ENCODE measurements around the gene NHERF2. TPM values are rescaled to one million over a fixed set of nuclear protein-coding genes. Genes with fewer than 3 reads are reported as not detected.

Gene NHERF2
- total and polyA plus RNA-seq, 3 donors from 2014 or later: 50.6 to 59.9 (median 54.1) TPM

- no peaks in the 10 kb centered on the region for H3K36me3 ChIP-seq (ENCODE audit: low read depth, missing control alignments)
Measured at GRCh38 chr16:2061023-2061422, 34.3 kb downstream of the NHERF2 start.

GRCh38 chr16:2061526-2061925 is 34.8 kb downstream of the NHERF2 start:
- H3K27me3 ChIP-seq: no peaks in the 10 kb centered on the region
- intact Hi-C loops (cut with DNase I; ENCODE audit: low total_unique reads): no loop called here
- no peaks in the 10 kb centered on the region for H3K4me1 ChIP-seq
- no peaks in the 10 kb centered on the region for H3K36me3 ChIP-seq (ENCODE audit: low read depth, missing control alignments)
- DNase-seq: no peak
- 88 to 100% methylated on average over 3 to 13 of the region's 13 CpGs for WGBS, 2 donors
- H3K27ac ChIP-seq: no peak overlapping the region
- TF ChIP-seq, protein P1, sequence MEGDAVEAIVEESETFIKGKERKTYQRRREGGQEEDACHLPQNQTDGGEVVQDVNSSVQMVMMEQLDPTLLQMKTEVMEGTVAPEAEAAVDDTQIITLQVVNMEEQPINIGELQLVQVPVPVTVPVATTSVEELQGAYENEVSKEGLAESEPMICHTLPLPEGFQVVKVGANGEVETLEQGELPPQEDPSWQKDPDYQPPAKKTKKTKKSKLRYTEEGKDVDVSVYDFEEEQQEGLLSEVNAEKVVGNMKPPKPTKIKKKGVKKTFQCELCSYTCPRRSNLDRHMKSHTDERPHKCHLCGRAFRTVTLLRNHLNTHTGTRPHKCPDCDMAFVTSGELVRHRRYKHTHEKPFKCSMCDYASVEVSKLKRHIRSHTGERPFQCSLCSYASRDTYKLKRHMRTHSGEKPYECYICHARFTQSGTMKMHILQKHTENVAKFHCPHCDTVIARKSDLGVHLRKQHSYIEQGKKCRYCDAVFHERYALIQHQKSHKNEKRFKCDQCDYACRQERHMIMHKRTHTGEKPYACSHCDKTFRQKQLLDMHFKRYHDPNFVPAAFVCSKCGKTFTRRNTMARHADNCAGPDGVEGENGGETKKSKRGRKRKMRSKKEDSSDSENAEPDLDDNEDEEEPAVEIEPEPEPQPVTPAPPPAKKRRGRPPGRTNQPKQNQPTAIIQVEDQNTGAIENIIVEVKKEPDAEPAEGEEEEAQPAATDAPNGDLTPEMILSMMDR (IDR thresholded peaks at IDR 0.05): no peak
- TF ChIP-seq POLR2A (IDR thresholded peaks at IDR 0.05): no peak
- H3K9me3 ChIP-seq: no peaks in the 10 kb centered on the region
- H3K4me3 ChIP-seq: no peak overlapping the region

More at GRCh38 chr16:2061023-2061422, 34.3 kb downstream of the NHERF2 start:
- Histone ChIP-seq H3K9me3 (no peaks in the 10 kb centered on the region), H3K27me3 (no peaks in the 10 kb centered on the region), H3K4me1 (no peaks in the 10 kb centered on the region), H3K4me3 (no peak overlapping the region), H3K27ac (no peak overlapping the region)
- 93 to 94% methylated on average over 3 to 18 of the region's 18 CpGs for WGBS, 2 donors
- intact Hi-C loops (cut with DNase I; ENCODE audit: low total_unique reads): no loop called here
- no peak for DNase-seq
- TF ChIP-seq POLR2A (IDR thresholded peaks at IDR 0.05): no peak
- TF ChIP-seq, protein P1 (IDR thresholded peaks at IDR 0.05): no peak

DNA sequence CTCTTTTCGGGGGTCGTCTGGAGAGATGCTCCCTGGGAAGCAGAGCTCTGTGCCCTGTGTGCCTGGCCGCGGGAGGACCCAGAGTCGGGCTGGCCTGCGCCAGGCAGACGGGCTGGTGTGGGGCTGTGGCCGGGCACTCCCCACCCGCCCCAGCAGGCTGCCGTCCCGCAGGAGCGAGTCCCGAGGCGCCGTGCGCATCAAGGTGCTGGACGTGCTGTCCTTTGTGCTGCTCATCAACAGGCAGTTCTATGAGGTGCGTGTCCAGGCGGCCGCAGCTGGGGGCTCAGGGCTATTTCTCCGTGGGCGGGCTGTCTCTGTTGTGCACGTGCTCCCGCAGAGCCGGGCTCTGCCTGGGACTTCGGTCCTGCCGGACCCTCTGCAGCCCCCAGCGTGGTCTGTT is 36.1 kb downstream of the NHERF2 start:
- no peaks in the 10 kb centered on the region for H3K27me3 ChIP-seq
- no peaks in the 10 kb centered on the region for H3K36me3 ChIP-seq (ENCODE audit: low read depth, missing control alignments)
- intact Hi-C loops (cut with DNase I; ENCODE audit: low total_unique reads): no loop called here
- no peaks in the 10 kb centered on the region for H3K4me1 ChIP-seq
- no peak for DNase-seq
- WGBS, 2 donors: 87 to 94% methylated on average over 12 to 28 of the region's 28 CpGs
- TF ChIP-seq, protein P1 (IDR thresholded peaks at IDR 0.05): no peak
- TF ChIP-seq POLR2A (IDR thresholded peaks at IDR 0.05): no peak
- H3K9me3 ChIP-seq: no peaks in the 10 kb centered on the region
- H3K4me3 ChIP-seq: no peak overlapping the region
- H3K27ac ChIP-seq: no peak overlapping the region

DNA sequence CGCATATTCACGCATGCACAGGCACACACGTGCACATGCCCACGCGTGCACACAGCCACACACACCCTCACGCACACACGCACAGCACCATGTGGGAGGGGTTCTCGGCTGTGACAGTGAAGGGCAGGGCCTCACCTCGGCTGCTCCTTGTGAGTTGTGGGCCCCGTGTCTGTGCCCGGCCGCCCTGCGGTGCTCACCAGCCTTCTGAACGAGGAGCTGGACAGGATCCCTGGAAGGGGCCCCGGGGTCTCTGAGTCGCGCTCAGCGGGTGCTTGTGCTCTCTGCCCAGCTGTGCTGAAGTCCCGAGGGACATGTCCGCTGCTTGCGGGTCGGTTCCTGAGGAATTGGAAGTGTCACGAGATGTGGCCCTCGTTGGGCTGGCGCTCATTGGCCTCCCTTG is 37.2 kb downstream of the NHERF2 start:
- intact Hi-C loops (cut with DNase I; ENCODE audit: low total_unique reads): no loop called here
- no peaks in the 10 kb centered on the region for H3K27me3 ChIP-seq
- no peak overlapping the region for H3K27ac ChIP-seq
- H3K36me3 ChIP-seq (ENCODE audit: low read depth, missing control alignments): no peaks in the 10 kb centered on the region
- no peaks in the 10 kb centered on the region for H3K9me3 ChIP-seq
- no peak overlapping the region for H3K4me3 ChIP-seq
- no peaks in the 10 kb centered on the region for H3K4me1 ChIP-seq
- TF ChIP-seq, protein P1 (IDR thresholded peaks at IDR 0.05): no peak
- no peak for TF ChIP-seq POLR2A (IDR thresholded peaks at IDR 0.05)
- WGBS, 2 donors: 95 to 96% methylated on average over 9 to 25 of the region's 25 CpGs
- no peak for DNase-seq

GRCh38 chr16:2064368-2064945 is 37.8 kb downstream of the NHERF2 start:
- Histone ChIP-seq H3K27ac (no peak overlapping the region), H3K9me3 (no peaks in the 10 kb centered on the region), H3K27me3 (no peaks in the 10 kb centered on the region), H3K4me1 (no peaks in the 10 kb centered on the region), H3K4me3 (no peak overlapping the region), H3K36me3 (ENCODE audit: low read depth, missing control alignments) (no peaks in the 10 kb centered on the region)
- intact Hi-C loops (cut with DNase I; ENCODE audit: low total_unique reads): no loop called here
- 88 to 91% methylated on average over 4 to 16 of the region's 16 CpGs for WGBS, 2 donors
- no peak for TF ChIP-seq POLR2A (IDR thresholded peaks at IDR 0.05)
- TF ChIP-seq, protein P1 (IDR thresholded peaks at IDR 0.05): no peak
- DNase-seq: no peak
